ENCODE data around the gene GLTP. TPM values are rescaled to one million over a fixed set of nuclear protein-coding genes. Genes with fewer than 3 reads are reported as not detected.

The GLTP gene
- total RNA-seq, 1 experiment from 2014 or later, result 27.7 TPM

DNA sequence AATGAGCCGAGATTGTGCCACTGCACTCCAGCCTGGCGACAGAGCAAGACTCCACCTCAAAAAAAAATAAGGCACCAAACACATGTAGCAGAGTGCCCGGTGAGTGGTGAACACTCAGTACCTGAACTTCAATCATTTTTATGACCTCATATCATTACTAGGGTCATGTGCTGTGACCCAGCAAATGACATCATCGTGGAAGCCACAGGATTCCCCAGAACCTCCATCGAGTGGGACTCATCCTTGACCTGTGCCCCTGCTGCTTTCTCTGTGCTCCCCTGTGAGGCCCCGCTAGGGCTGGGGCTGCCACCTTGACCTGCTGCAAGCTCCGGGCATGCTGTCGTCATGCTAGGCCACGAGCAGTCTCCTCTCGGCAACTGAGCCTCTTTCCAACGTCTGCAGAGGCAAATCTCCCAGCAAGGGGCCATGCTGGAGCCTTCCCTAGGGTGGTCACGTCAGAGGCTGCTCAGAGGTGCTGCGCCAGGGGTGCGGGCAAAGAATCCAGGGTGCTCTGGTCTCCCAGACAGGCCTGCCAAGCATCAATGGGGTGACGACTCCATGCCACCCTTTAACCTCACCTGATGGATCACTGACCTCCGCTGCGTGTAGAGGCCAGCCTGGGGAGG is 18.5 kb downstream of the GLTP start:
- peaks cover 7% of the 10 kb centered on the region for H3K36me3 Mint-ChIP-seq (ENCODE audit: insufficient read depth, unreplicated experiment)
- no peaks in the 10 kb centered on the region for H3K9me3 Mint-ChIP-seq (ENCODE audit: low read depth, unreplicated experiment)
- H3K4me1 Mint-ChIP-seq (ENCODE audit: low read depth, unreplicated experiment), result peaks cover 11% of the 10 kb centered on the region
- TF ChIP-seq, protein P1, sequence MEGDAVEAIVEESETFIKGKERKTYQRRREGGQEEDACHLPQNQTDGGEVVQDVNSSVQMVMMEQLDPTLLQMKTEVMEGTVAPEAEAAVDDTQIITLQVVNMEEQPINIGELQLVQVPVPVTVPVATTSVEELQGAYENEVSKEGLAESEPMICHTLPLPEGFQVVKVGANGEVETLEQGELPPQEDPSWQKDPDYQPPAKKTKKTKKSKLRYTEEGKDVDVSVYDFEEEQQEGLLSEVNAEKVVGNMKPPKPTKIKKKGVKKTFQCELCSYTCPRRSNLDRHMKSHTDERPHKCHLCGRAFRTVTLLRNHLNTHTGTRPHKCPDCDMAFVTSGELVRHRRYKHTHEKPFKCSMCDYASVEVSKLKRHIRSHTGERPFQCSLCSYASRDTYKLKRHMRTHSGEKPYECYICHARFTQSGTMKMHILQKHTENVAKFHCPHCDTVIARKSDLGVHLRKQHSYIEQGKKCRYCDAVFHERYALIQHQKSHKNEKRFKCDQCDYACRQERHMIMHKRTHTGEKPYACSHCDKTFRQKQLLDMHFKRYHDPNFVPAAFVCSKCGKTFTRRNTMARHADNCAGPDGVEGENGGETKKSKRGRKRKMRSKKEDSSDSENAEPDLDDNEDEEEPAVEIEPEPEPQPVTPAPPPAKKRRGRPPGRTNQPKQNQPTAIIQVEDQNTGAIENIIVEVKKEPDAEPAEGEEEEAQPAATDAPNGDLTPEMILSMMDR (IDR thresholded peaks at IDR 0.05; ENCODE audit: unreplicated experiment), result no peak
- no TSS peak for BruUV-seq (replicated peaks)
- no peak for DNase-seq
- H3K27ac Mint-ChIP-seq (ENCODE audit: unreplicated experiment), result no peak overlapping the region
- intact Hi-C loops (cut with micrococcal nuclease; ENCODE audit: unreplicated experiment), result no loop called here
- CTCF ChIA-PET, result no interaction called here
- H3K27me3 Mint-ChIP-seq (ENCODE audit: unreplicated experiment), result no peaks in the 10 kb centered on the region
- H3K4me3 Mint-ChIP-seq (ENCODE audit: low read depth, unreplicated experiment), result no peak overlapping the region

DNA sequence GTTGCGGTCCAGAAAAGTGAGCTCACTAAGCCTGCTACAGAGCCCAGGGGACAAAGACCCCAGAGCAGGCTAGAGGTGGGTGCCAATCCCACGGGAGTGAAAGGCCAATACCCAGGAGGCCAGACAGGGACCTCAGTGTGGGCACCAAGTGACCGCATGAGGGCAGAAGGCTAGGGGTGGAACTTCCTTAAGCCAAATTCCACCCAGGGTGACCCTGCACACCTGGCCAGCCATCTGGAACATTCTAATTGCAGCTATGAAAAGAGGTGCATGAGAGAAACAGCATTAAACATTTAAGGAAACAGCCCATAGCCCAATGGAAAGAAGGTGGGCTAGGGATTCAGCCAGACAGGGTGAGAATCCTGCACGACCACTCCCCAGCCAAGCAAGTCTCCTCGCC is 19.4 kb downstream of the GLTP start:
- TF ChIP-seq, protein P1 (IDR thresholded peaks at IDR 0.05; ENCODE audit: unreplicated experiment), result no peak
- intact Hi-C loops (cut with micrococcal nuclease; ENCODE audit: unreplicated experiment), result no loop called here
- Mint-ChIP-seq H3K27ac (ENCODE audit: unreplicated experiment) (no peak overlapping the region), H3K4me1 (ENCODE audit: low read depth, unreplicated experiment) (peaks cover 11% of the 10 kb centered on the region), H3K4me3 (ENCODE audit: low read depth, unreplicated experiment) (no peak overlapping the region), H3K27me3 (ENCODE audit: unreplicated experiment) (no peaks in the 10 kb centered on the region), H3K36me3 (ENCODE audit: insufficient read depth, unreplicated experiment) (peaks cover 7% of the 10 kb centered on the region), H3K9me3 (ENCODE audit: low read depth, unreplicated experiment) (no peaks in the 10 kb centered on the region)
- DNase-seq, result no peak
- CTCF ChIA-PET, result no interaction called here
- BruUV-seq (replicated peaks), result no TSS peak

DNA sequence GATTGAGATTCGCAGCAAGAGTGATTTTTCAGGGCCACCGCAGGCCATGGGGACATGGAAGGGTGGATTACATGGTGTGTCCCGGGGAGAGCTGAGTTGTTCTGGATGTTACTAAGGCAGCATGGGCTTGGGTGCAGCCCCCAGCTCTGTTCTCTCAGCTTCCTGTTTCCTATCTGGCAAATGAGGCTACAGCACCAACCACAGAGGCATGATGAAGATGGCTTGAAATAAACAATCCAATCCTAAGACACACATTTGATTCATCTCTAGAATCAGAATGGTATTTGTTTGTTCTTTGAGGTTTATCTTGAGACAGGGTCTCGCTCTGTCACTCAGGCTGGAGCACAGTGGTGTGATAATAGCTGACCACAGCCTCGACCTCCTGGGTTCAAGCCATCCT is 21.6 kb downstream of the GLTP start:
- BruUV-seq (replicated peaks), result no TSS peak
- Mint-ChIP-seq H3K27ac (ENCODE audit: unreplicated experiment) (no peak overlapping the region), H3K4me1 (ENCODE audit: low read depth, unreplicated experiment) (no peaks in the 10 kb centered on the region), H3K4me3 (ENCODE audit: low read depth, unreplicated experiment) (no peak overlapping the region), H3K36me3 (ENCODE audit: insufficient read depth, unreplicated experiment) (no peaks in the 10 kb centered on the region), H3K9me3 (ENCODE audit: low read depth, unreplicated experiment) (no peaks in the 10 kb centered on the region), H3K27me3 (ENCODE audit: unreplicated experiment) (no peaks in the 10 kb centered on the region)
- DNase-seq, result no peak
- TF ChIP-seq, protein P1 (IDR thresholded peaks at IDR 0.05; ENCODE audit: unreplicated experiment), result no peak
- CTCF ChIA-PET, result no interaction called here
- intact Hi-C loops (cut with micrococcal nuclease; ENCODE audit: unreplicated experiment), result no loop called here

DNA sequence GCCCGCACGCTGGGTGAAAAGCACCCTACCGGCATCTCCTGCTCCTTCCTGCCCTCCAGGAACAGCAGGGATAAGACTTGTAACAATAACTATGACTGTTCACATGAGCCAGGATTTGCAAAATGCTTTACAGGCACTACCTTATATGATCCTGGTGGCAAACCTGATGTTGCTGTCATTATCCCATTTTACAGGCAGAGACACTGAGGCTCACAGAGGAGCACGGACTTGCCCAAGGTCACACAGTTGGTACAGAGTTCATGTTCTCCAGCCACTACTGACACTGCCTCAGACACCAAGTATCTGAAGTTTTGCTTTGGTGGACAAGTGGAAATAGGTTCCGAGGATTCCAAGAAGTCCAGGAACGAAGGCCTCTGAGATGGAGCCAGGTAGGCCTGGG is 22.6 kb downstream of the GLTP start:
- DNase-seq, result no peak
- H3K4me3 Mint-ChIP-seq (ENCODE audit: low read depth, unreplicated experiment), result no peak overlapping the region
- no peaks in the 10 kb centered on the region for H3K9me3 Mint-ChIP-seq (ENCODE audit: low read depth, unreplicated experiment)
- H3K27me3 Mint-ChIP-seq (ENCODE audit: unreplicated experiment), result no peaks in the 10 kb centered on the region
- no TSS peak for BruUV-seq (replicated peaks)
- intact Hi-C loops (cut with micrococcal nuclease; ENCODE audit: unreplicated experiment), result no loop called here
- no peak overlapping the region for H3K27ac Mint-ChIP-seq (ENCODE audit: unreplicated experiment)
- H3K4me1 Mint-ChIP-seq (ENCODE audit: low read depth, unreplicated experiment), result no peaks in the 10 kb centered on the region
- TF ChIP-seq, protein P1 (IDR thresholded peaks at IDR 0.05; ENCODE audit: unreplicated experiment), result no peak
- CTCF ChIA-PET, result interaction anchor here (0.8 kb wide), 1 partner anchor 9 kb away, joined by 3 read pairs; no protein-coding TSS in a partner anchor
- peaks cover 5% of the 10 kb centered on the region for H3K36me3 Mint-ChIP-seq (ENCODE audit: insufficient read depth, unreplicated experiment)

All from Calu3 (cell line).